Measurements from ENCODE around the gene TTC9B. TPM values are rescaled to one million over a fixed set of nuclear protein-coding genes. Genes with fewer than 3 reads are reported as not detected.

TTC9B gene
- total and polyA plus RNA-seq, 2 experiments from 2014 or later, result 0.63 to 1.0 TPM

GRCh38 chr19:40247178-40247577, 29.0 kb upstream of the TTC9B start:
- H3F3A ChIP-seq (replicated peaks; ENCODE audit: low read depth), result no peaks in the 10 kb centered on the region
- no peaks in the 10 kb centered on the region for H3K4me1 ChIP-seq (ENCODE audit: insufficient read depth)
- H3K27ac ChIP-seq (ENCODE audit: low read depth), result no peak overlapping the region
- H3K27ac Mint-ChIP-seq, result no peak overlapping the region
- peaks cover 7% of the 10 kb centered on the region for H3K27me3 Mint-ChIP-seq (ENCODE audit: insufficient read depth, low read depth, poor library complexity)
- ATAC-seq, result no peak
- H3K4me2 ChIP-seq, result no peak overlapping the region
- H3K27me3 ChIP-seq (ENCODE audit: insufficient read depth), result no peaks in the 10 kb centered on the region
- no peak for TF ChIP-seq JUNB (IDR thresholded peaks at IDR 0.05; ENCODE audit: unreplicated experiment)
- TF ChIP-seq STAT1 (IDR thresholded peaks at IDR 0.05; ENCODE audit: unreplicated experiment), result no peak
- no peak for TF ChIP-seq ZNF114 (CRISPR knock-in tag; IDR thresholded peaks at IDR 0.05)
- no peak for TF ChIP-seq NANOG (IDR thresholded peaks at IDR 0.05; ENCODE audit: borderline replicate concordance)
- no peak for TF ChIP-seq ZNF462 (CRISPR knock-in tag; IDR thresholded peaks at IDR 0.05)
- no peak for TF ChIP-seq ETS1 (IDR thresholded peaks at IDR 0.05)
- no peak for TF ChIP-seq POLR2AphosphoS5 (IDR thresholded peaks at IDR 0.05; ENCODE audit: low read depth)
- TF ChIP-seq CTCF (conservative IDR thresholded peaks at IDR 0.05; ENCODE audit: low read depth in 2 of 2), result no peak
- TF ChIP-seq REST (IDR thresholded peaks at IDR 0.05; ENCODE audit: unreplicated experiment), result no peak
- no peak for TF ChIP-seq EZH2 (IDR thresholded peaks at IDR 0.05; ENCODE audit: low read depth, unreplicated experiment)
- H3K4me3 Mint-ChIP-seq, result no peak overlapping the region
- H3K9me3 Mint-ChIP-seq, result no peaks in the 10 kb centered on the region
- H2AFZ ChIP-seq, result no peak overlapping the region
- H3K9me2 ChIP-seq (ENCODE audit: insufficient read depth), result no peaks in the 10 kb centered on the region
- peaks cover 7% of the 10 kb centered on the region for H3K4me1 Mint-ChIP-seq
- no peak for DNase-seq (ENCODE audit: low spot score)
- H4K20me1 ChIP-seq (replicated peaks; ENCODE audit: insufficient read depth), result peaks cover 6% of the 10 kb centered on the region; the same call in 1 of the 2 replicates
- no peaks in the 10 kb centered on the region; the same call in 1 of the 2 replicates for H3K79me2 ChIP-seq (replicated peaks; ENCODE audit: insufficient read depth)
- no peak overlapping the region for H3K4me3 ChIP-seq
- H3K36me3 ChIP-seq (ENCODE audit: insufficient read depth), result no peaks in the 10 kb centered on the region; the same call in 1 of the 2 replicates
- peaks cover 4% of the 10 kb centered on the region; the same call in 2 of the 3 replicates for H3K36me3 Mint-ChIP-seq (ENCODE audit: low read depth)
